Testis (tissue), 2 donors: ENCODE results near the gene UBXN10.

Source experiments
- CTCF ChIP-seq, 3 experiments: fragments of 450-650 bp in 2 of 3; fragments of 200-600 bp in 1 of 3; sonication (generic) in 1 of 3; IDR thresholded peaks; one replicate each; pipeline ENCODE4 v1.5.1; 2016 to 2019; ENCODE audit warnings: antibody characterized with exemption in 3 of 3, mild to moderate bottlenecking in 2 of 3, moderate library complexity in 1 of 3
- POLR2A ChIP-seq: fragments of 450-650 bp; IDR thresholded peaks from one replicate; pipeline ENCODE4 v1.6.1; 2017; ENCODE audit warnings: antibody characterized with exemption, mild to moderate bottlenecking, moderate library complexity

- TF ChIP-seq POLR2A (no peak), CTCF (IDR thresholded peaks at IDR 0.05) (no peak)
Measured at GRCh38 chr1:20188455-20188817, 2.5 kb downstream of the UBXN10 start.
